ENCODE measurements around the gene GIPC3. TPM values are rescaled to one million over a fixed set of nuclear protein-coding genes. Genes with fewer than 3 reads are reported as not detected.

The GIPC3 gene
- total RNA-seq, 2 donors from 2014 or later, result 0.93 to 1.5 TPM

DNA sequence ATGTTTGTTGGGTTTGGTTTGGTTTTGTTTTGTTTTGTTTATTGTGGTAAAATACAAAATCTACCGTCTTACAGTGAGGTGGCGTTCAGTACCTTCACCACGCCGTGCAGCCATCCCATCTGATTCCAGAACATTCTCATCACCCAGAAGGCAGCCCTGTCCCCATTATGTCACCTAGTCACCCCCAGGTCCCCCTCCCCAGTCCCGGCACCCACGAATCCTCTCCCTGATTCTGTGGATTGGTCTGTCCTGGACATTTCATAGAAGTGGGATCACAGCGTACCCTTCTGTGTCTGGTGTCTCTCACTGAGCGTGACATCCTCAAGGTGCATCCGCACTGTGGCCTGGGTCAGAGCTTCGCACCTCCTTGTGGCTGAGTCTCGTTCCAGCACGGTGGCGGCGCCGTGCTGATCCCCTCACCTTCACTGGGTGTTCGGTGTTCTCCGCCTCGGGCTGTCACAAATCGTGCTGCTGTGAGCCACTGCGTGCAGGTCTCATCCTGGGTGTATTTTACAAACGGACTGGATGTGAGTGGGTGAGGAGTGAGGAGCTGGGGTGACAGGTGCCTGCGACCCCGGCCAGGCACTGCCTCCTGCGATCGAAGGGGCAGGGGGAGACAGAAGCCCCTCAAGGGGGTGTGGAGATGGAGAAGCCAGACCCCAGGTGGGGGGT, 46.9 kb upstream of the GIPC3 start:
- H3K9ac ChIP-seq (ENCODE audit: extremely low read depth, low read length, poor library complexity, severe bottlenecking), result no peak overlapping the region
- H3K4me1 Mint-ChIP-seq, result no peaks in the 10 kb centered on the region
- TF ChIP-seq, protein P1, sequence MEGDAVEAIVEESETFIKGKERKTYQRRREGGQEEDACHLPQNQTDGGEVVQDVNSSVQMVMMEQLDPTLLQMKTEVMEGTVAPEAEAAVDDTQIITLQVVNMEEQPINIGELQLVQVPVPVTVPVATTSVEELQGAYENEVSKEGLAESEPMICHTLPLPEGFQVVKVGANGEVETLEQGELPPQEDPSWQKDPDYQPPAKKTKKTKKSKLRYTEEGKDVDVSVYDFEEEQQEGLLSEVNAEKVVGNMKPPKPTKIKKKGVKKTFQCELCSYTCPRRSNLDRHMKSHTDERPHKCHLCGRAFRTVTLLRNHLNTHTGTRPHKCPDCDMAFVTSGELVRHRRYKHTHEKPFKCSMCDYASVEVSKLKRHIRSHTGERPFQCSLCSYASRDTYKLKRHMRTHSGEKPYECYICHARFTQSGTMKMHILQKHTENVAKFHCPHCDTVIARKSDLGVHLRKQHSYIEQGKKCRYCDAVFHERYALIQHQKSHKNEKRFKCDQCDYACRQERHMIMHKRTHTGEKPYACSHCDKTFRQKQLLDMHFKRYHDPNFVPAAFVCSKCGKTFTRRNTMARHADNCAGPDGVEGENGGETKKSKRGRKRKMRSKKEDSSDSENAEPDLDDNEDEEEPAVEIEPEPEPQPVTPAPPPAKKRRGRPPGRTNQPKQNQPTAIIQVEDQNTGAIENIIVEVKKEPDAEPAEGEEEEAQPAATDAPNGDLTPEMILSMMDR (conservative IDR thresholded peaks at IDR 0.05), result no peak

DNA sequence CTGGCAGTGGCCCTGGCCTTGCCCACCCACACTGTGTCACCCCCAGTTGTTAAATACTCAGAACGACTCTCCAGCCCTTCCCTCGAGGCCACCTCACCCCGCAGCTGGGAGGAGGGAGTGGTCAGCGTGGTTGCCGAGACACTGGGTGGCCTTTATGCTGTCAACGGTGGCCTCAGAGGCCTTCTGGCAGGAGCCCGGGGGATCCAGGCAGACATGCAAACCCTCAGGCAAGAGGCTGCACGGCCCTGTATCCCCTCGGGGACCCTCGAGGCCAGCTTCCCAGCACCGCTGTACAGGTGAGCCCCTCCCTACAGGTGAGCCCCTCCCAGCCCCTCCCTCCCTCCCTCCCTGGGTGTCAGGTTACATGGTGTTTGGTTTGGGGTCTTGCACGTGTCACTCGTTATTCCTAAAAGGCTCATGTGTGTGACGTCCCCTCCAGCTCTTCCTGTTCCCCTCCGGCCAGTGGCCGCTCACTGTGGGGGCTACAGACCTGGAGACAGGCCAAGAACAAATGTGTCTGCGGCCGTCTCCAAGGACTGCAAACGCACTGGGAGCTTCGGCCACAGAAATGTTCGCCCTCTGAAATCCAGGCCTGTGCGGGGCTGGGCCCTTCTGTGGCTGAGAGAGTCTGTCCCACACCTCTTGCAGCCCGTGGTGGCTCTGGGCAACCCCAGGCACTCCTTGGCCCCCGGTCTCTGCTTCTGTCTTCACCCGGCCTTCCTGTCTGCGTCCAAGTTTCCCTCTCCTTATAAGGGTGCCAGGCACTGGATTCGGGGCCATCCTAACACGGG, 46.1 kb upstream of the GIPC3 start, which contains the start of gene TEKTIP1:
TEKTIP1 (plus strand) TSS at position 210 of the 791 bp plus-strand sequence; CDS start at position 214, 4 bp downstream.
- no peaks in the 10 kb centered on the region for H3K9me3 Mint-ChIP-seq
- Histone ChIP-seq H3K36me3 (ENCODE audit: control insufficient read depth, insufficient read depth, low read length) (peaks cover 25% of the 10 kb centered on the region), H3K9me3 (ENCODE audit: control insufficient read depth, low read length) (no peaks in the 10 kb centered on the region), H3K27me3 (ENCODE audit: control insufficient read depth, insufficient read depth, low read length, poor library complexity, severe bottlenecking) (no peaks in the 10 kb centered on the region), H3K27ac (ENCODE audit: low read depth, low read length) (no peak within 1 kb of the TSS), H3K4me1 (ENCODE audit: control insufficient read depth, insufficient read depth, low read length) (no peaks in the 10 kb centered on the region), H3K9ac (ENCODE audit: extremely low read depth, low read length, poor library complexity, severe bottlenecking) (no peak within 1 kb of the TSS), H3K4me3 (ENCODE audit: low read length) (no peak within 1 kb of the TSS)
- H3K4me1 Mint-ChIP-seq, result no peaks in the 10 kb centered on the region
- H3K27ac Mint-ChIP-seq, result no peak within 1 kb of the TSS
- no peaks in the 10 kb centered on the region for H3K27me3 Mint-ChIP-seq (ENCODE audit: insufficient read depth)
- peak; percentile 69 for DNase-seq
- WGBS, 2 experiments (ENCODE audit: insufficient coverage in 1 of 2, insufficient read length in 1 of 2), result 85% methylated on average over 19 to 28 of the region's 28 CpGs
- H3K36me3 Mint-ChIP-seq (ENCODE audit: low read depth), result peaks cover 33% of the 10 kb centered on the region
- H3K4me3 Mint-ChIP-seq, result no peak within 1 kb of the TSS
- TF ChIP-seq, protein P1 (conservative IDR thresholded peaks at IDR 0.05), result no peak

More for the DNA sequence above, 46.9 kb upstream of the GIPC3 start:
- Histone ChIP-seq H3K9me3 (ENCODE audit: control insufficient read depth, low read length) (no peaks in the 10 kb centered on the region), H3K4me3 (ENCODE audit: low read length) (no peak overlapping the region), H3K4me1 (ENCODE audit: control insufficient read depth, insufficient read depth, low read length) (no peaks in the 10 kb centered on the region), H3K27ac (ENCODE audit: low read depth, low read length) (no peak overlapping the region), H3K36me3 (ENCODE audit: control insufficient read depth, insufficient read depth, low read length) (peaks cover 30% of the 10 kb centered on the region), H3K27me3 (ENCODE audit: control insufficient read depth, insufficient read depth, low read length, poor library complexity, severe bottlenecking) (no peaks in the 10 kb centered on the region)
- 94 to 95% methylated on average over 16 to 25 of the region's 25 CpGs for WGBS, 2 experiments (ENCODE audit: insufficient coverage in 1 of 2, insufficient read length in 1 of 2)
- H3K9me3 Mint-ChIP-seq, result no peaks in the 10 kb centered on the region
- H3K4me3 Mint-ChIP-seq, result no peak overlapping the region
- no peak overlapping the region for H3K27ac Mint-ChIP-seq
- no peaks in the 10 kb centered on the region for H3K27me3 Mint-ChIP-seq (ENCODE audit: insufficient read depth)
- DNase-seq, result no peak
- H3K36me3 Mint-ChIP-seq (ENCODE audit: low read depth), result peaks cover 38% of the 10 kb centered on the region

DNA sequence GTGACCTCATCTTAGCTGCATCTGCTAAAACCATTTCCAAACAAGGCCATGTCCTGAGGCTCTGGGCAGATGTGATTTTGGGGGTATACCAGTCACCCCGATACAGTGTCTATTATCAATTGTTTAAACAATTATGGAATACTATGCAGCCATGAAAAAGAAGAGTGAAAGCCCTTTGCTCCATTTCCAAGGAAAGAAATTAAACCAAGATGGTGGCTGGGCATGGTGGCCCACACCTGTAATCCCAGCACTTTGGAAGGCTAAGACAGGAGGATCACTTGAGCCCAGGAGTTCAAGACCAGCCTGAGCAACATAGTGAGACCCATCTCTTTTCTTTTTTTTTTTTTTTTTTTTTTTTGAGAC, 45.5 kb upstream of the GIPC3 start:
- TF ChIP-seq, protein P1 (conservative IDR thresholded peaks at IDR 0.05), result no peak
- Histone ChIP-seq H3K9ac (ENCODE audit: extremely low read depth, low read length, poor library complexity, severe bottlenecking) (no peak overlapping the region), H3K4me1 (ENCODE audit: control insufficient read depth, insufficient read depth, low read length) (no peaks in the 10 kb centered on the region), H3K9me3 (ENCODE audit: control insufficient read depth, low read length) (no peaks in the 10 kb centered on the region), H3K4me3 (ENCODE audit: low read length) (no peak overlapping the region), H3K36me3 (ENCODE audit: control insufficient read depth, insufficient read depth, low read length) (peaks cover 25% of the 10 kb centered on the region), H3K27ac (ENCODE audit: low read depth, low read length) (no peak overlapping the region), H3K27me3 (ENCODE audit: control insufficient read depth, insufficient read depth, low read length, poor library complexity, severe bottlenecking) (no peaks in the 10 kb centered on the region)
- DNase-seq, result no peak
- Mint-ChIP-seq H3K27ac (no peak overlapping the region), H3K4me3 (no peak overlapping the region), H3K27me3 (ENCODE audit: insufficient read depth) (no peaks in the 10 kb centered on the region), H3K9me3 (no peaks in the 10 kb centered on the region), H3K4me1 (no peaks in the 10 kb centered on the region), H3K36me3 (ENCODE audit: low read depth) (peaks cover 28% of the 10 kb centered on the region)
- 100% methylated on average over 1 of the region's 1 CpG; no CpG with 5 or more reads in 1 of the 2 experiments for WGBS, 2 experiments (ENCODE audit: insufficient coverage in 1 of 2, insufficient read length in 1 of 2)

Measured in endodermal cell (in vitro differentiated cells).